ENCODE measurements around the gene LNX2. TPM values are rescaled to one million over a fixed set of nuclear protein-coding genes. Genes with fewer than 3 reads are reported as not detected.

The LNX2 gene
- total RNA-seq, 2 donors from 2014 or later = 26.1 to 36.4 TPM

- DNase-seq (peak in 1 of 2 donors; percentile 56), ATAC-seq (peak; percentile 57)
- intact Hi-C loops (cut with DNase I, micrococcal nuclease) = no loop called here
Measured at GRCh38 chr13:27621116-27621365, 712 bp upstream of the LNX2 start.

GRCh38 chr13:27619728-27620376, 477 bp downstream of the LNX2 start:
- peak; percentile 47 for ATAC-seq
- peak in 1 of 2 donors; percentile 37 for DNase-seq
- intact Hi-C loops (cut with DNase I, micrococcal nuclease) = no loop called here

- DNase-seq (no peak), ATAC-seq (no peak)
- intact Hi-C loops (cut with DNase I, micrococcal nuclease) = no loop called here
Measured at GRCh38 chr13:27619093-27619727, 1.1 kb downstream of the LNX2 start.

- DNase-seq (no peak), ATAC-seq (no peak)
- intact Hi-C loops (cut with DNase I, micrococcal nuclease) = no loop called here
Measured at GRCh38 chr13:27617881-27618321, 2.4 kb downstream of the LNX2 start.

- intact Hi-C loops (cut with DNase I, micrococcal nuclease) = no loop called here
- DNase-seq = no peak
Measured at GRCh38 chr13:27613628-27614027, 6.7 kb downstream of the LNX2 start.

GRCh38 chr13:27607125-27607524, 13.2 kb downstream of the LNX2 start:
- no peak for DNase-seq
- peak; percentile 93 for ATAC-seq
- intact Hi-C loops (cut with DNase I, micrococcal nuclease) = no loop called here

More at GRCh38 chr13:27613628-27614027, 6.7 kb downstream of the LNX2 start:
- peak; percentile 81 for ATAC-seq

- ATAC-seq (no peak), DNase-seq (no peak)
- intact Hi-C loops (cut with DNase I, micrococcal nuclease) = no loop called here
Measured at GRCh38 chr13:27605610-27606200, 14.6 kb downstream of the LNX2 start.

- ATAC-seq = no peak
- DNase-seq = no peak
- intact Hi-C loops (cut with DNase I, micrococcal nuclease) = no loop called here
Measured at GRCh38 chr13:27605099-27605498, 15.2 kb downstream of the LNX2 start.

- ATAC-seq = no peak
- intact Hi-C loops (cut with DNase I, micrococcal nuclease) = no loop called here
- DNase-seq = no peak
Measured at GRCh38 chr13:27601803-27602202, 18.5 kb downstream of the LNX2 start.

GRCh38 chr13:27601208-27601607, 19.1 kb downstream of the LNX2 start:
- intact Hi-C loops (cut with DNase I, micrococcal nuclease) = no loop called here
- no peak for ATAC-seq
- no peak for DNase-seq

GRCh38 chr13:27600711-27601110, 19.6 kb downstream of the LNX2 start:
- intact Hi-C loops (cut with DNase I, micrococcal nuclease) = no loop called here
- no peak for DNase-seq
- no peak for ATAC-seq

GRCh38 chr13:27599845-27600553, 20.3 kb downstream of the LNX2 start:
- DNase-seq = no peak
- ATAC-seq = peak; percentile 61
- intact Hi-C loops (cut with DNase I, micrococcal nuclease) = no loop called here

GRCh38 chr13:27599096-27599495, 21.2 kb downstream of the LNX2 start:
- intact Hi-C loops (cut with DNase I, micrococcal nuclease) = no loop called here
- ATAC-seq (no peak), DNase-seq (no peak)

GRCh38 chr13:27595055-27595811, 25.1 kb downstream of the LNX2 start:
- intact Hi-C loops (cut with DNase I, micrococcal nuclease) = no loop called here
- ATAC-seq (peak; percentile 17), DNase-seq (no peak)

GRCh38 chr13:27593267-27593666, 27.1 kb downstream of the LNX2 start:
- intact Hi-C loops (cut with DNase I, micrococcal nuclease) = no loop called here
- DNase-seq (no peak), ATAC-seq (no peak)

GRCh38 chr13:27592865-27593264, 27.5 kb downstream of the LNX2 start:
- no peak for ATAC-seq
- intact Hi-C loops (cut with DNase I, micrococcal nuclease) = no loop called here

GRCh38 chr13:27588405-27588804, 31.9 kb downstream of the LNX2 start:
- DNase-seq (no peak), ATAC-seq (no peak)
- intact Hi-C loops (cut with DNase I, micrococcal nuclease) = no loop called here

More at GRCh38 chr13:27592865-27593264, 27.5 kb downstream of the LNX2 start:
- DNase-seq = no peak

GRCh38 chr13:27587095-27587746, 33.1 kb downstream of the LNX2 start:
- DNase-seq (no peak), ATAC-seq (no peak)
- intact Hi-C loops (cut with DNase I, micrococcal nuclease) = no loop called here

- ATAC-seq (no peak), DNase-seq (no peak)
- intact Hi-C loops (cut with DNase I, micrococcal nuclease) = no loop called here
Measured at GRCh38 chr13:27583645-27584044, 36.7 kb downstream of the LNX2 start.
